K562 treated with DMSO at 1 percent for 4 hours (cell line): ENCODE data around the gene PPP2R5A. TPM values are rescaled to one million over a fixed set of nuclear protein-coding genes. Genes with fewer than 3 reads are reported as not detected.

Experiments
- total RNA-seq: library from RNA; unstranded; fragments of 300-600 nt; gene quantifications from 2 replicates; pipeline ENCODE4 v1.2.3, GENCODE V29; 2022; ENCODE audit not compliant: insufficient read depth

Gene PPP2R5A
- total RNA-seq: 42.0 and 48.7 TPM in 2 replicates

GRCh38 chr1:212284744-212285684 lies at the start of gene PPP2R5A:
Gene PPP2R5A, plus strand, starts transcription at chr1:212285410. Its CDS starts 701 bp downstream, at chr1:212286111.

Other genes with a start within 250 kb of the PPP2R5A start
- 21.2 and 23.3 TPM in 2 replicates for gene INTS7, start 249.9 kb upstream of the PPP2R5A start, total RNA-seq
- 23.5 and 27.3 TPM in 2 replicates for gene DTL, start 249.7 kb upstream of the PPP2R5A start, total RNA-seq
- 7.3 and 9.6 TPM in 2 replicates for gene PACC1, start 129.5 kb downstream of the PPP2R5A start, total RNA-seq
- 53.4 and 59.4 TPM in 2 replicates for gene NENF, start 147.5 kb downstream of the PPP2R5A start, total RNA-seq